SK-N-MC (cell line): ENCODE data around the gene ICE2.

Experiments used
- DNase-seq: peaks from one replicate; pipeline ENCODE4 v3.0.0-alpha.2; 2011; ENCODE audit warnings: low read depth, low spot score
- H3K27ac ChIP-seq: fragments of 200-600 bp; sonication (generic); 2 replicates; pipeline ENCODE4 v1.5.1; 2016; ENCODE audit warnings: mixed run types
- H3K36me3 ChIP-seq: fragments of 200-600 bp; sonication (generic); 2 replicates; pipeline ENCODE4 v1.6.1; 2017; ENCODE audit warnings: antibody characterized with exemption, low read length, mixed read lengths; ENCODE audit not compliant: insufficient read depth
- H3K4me3 ChIP-seq: fragments of 200-600 bp; sonication (generic); 2 replicates; pipeline ENCODE4 v1.5.1; 2016
- H3K9ac ChIP-seq: fragments of 200-600 bp; sonication (generic); 2 replicates; pipeline ENCODE4 v1.8.0; 2017; ENCODE audit warnings: mixed run types, mixed read lengths; ENCODE audit not compliant: insufficient read length
- H3K9me3 ChIP-seq: fragments of 200-600 bp; sonication (generic); 2 replicates; pipeline ENCODE4 v1.6.1; 2017; ENCODE audit warnings: low read depth, mild to moderate bottlenecking, antibody characterized with exemption, low read length, moderate library complexity, mixed read lengths
- EZH2 ChIP-seq: fragments of 200-600 bp; sonication (generic); IDR thresholded peaks from one replicate; pipeline ENCODE4 v1.6.1; 2017; ENCODE audit warnings: antibody characterized with exemption
- FOXP2 ChIP-seq: optimal IDR thresholded peaks from 2 replicates; pipeline ENCODE3; 2011; ENCODE audit warnings: mild to moderate bottlenecking, moderate library complexity; ENCODE audit not compliant: insufficient read depth; ENCODE audit errors: extremely low read length, control extremely low read depth
- POLR2AphosphoS5 ChIP-seq: IDR thresholded peaks from 2 replicates; pipeline ENCODE4 v1.6.1; 2012; ENCODE audit warnings: mild to moderate bottlenecking, low read depth, low read length, borderline replicate concordance

Gene ICE2

DNA sequence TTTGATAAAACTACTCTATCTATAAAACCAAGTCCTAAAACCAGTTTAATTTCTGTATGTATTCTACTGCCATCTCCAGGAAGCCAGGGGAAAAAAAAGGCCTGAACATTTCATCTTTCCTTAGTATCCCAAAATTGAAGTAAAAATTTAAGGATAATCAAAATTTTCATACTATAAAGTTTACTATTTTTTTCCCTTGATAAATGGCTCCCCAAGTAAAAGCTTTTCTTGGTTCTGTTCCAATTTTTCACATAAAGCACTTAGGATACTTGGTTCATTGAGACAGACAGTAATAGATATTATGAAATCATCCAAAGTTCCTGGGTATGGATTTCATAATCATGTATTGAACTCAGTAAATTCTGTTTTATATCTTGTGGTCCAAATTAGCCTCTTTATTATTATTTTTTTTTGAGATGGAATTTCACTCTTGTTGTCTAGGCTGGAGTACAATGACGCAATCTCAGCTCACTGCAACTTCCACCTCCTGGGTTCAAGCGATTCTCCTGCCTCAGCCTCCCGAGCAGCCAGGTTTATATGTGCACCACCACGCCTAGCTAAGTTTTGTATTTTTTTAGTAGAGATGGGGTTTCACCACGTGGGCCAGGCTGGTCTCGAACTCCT is 34.5 kb downstream of the ICE2 start:
- H3K9ac ChIP-seq, result no peak overlapping the region
- no peaks in the 10 kb centered on the region for H3K9me3 ChIP-seq
- H3K27ac ChIP-seq, result no peak overlapping the region; the same call in 1 of the 2 replicates
- peaks cover 36% of the 10 kb centered on the region for H3K36me3 ChIP-seq
- TF ChIP-seq EZH2 (no peak), POLR2AphosphoS5 (no peak), FOXP2 (no peak)
- H3K4me3 ChIP-seq, result no peak overlapping the region
- DNase-seq, result peak; percentile 30

DNA sequence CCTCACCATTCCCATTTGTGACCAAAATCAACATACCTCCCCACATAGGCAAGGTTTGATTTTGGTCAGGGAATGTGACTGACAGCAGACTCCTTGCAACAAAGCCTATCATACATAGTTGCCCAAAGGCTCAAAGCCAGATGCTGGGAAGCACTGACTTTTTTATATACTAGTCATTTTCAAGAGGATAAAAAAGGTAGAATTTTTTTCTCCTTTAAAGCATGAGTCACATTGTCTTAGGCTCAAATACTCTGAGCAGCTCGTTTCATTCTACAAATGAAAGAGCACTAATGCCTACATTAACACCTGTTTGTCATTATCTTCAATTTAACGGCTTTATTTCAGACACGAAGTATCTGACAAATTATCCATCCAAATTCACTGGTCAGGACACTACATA is 36.2 kb downstream of the ICE2 start:
- TF ChIP-seq POLR2AphosphoS5 (no peak), FOXP2 (no peak), EZH2 (no peak)
- Histone ChIP-seq H3K9me3 (no peaks in the 10 kb centered on the region), H3K9ac (no peak overlapping the region), H3K4me3 (no peak overlapping the region), H3K36me3 (peaks cover 29% of the 10 kb centered on the region), H3K27ac (no peak overlapping the region)
- no peak for DNase-seq

DNA sequence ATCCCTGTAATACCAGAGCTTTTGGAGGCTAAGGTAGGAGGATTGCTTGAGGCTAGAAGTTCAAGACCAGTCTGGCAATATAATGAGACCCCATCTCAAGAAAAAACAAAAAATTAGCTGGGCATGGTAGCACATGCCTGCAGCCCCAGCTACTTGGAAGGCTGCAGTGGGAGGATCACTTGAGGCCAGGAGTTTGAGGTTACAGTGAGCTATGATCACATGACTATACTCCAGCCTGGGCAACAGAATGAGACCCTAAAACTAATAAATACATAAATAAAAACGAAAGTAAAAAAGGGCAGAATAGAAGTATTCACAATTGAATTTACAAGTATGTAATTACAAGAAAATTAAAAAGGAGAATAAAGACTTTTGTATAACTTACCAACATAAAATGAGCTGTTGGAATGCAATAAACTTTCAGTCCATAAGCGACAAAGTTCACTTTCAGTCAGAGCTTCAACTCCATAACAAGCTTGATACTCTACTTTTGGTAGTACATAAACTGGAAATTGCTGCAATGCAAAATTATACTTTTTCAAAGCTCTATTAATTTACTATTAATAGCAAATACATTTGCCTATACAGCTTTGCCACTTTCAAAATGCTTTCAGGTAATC is 36.8 kb downstream of the ICE2 start:
- H3K9me3 ChIP-seq, result no peaks in the 10 kb centered on the region
- H3K9ac ChIP-seq, result no peak overlapping the region
- no peak for DNase-seq
- no peak overlapping the region for H3K27ac ChIP-seq
- peaks cover 28% of the 10 kb centered on the region for H3K36me3 ChIP-seq
- H3K4me3 ChIP-seq, result no peak overlapping the region
- TF ChIP-seq EZH2 (no peak), POLR2AphosphoS5 (no peak), FOXP2 (no peak)

DNA sequence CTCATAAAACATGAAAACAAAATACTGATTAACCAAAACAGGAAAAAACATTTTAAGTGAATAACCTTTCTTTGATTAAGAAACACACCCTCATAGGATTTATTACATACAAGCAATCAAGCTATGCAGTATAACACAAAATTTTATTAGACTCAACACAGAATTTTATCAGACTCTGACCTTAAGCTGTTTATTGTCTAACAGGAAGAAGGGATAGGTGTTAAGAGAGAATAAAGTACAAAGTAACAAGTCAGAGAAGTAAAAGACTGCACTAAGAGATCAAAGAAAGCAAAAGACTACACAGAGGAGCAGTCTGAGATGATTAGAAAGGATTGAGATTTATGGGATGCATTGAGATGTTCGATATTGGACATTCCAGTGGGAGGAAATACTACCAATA is 37.6 kb downstream of the ICE2 start:
- Histone ChIP-seq H3K4me3 (no peak overlapping the region), H3K27ac (no peak overlapping the region), H3K9ac (no peak overlapping the region), H3K36me3 (peaks cover 28% of the 10 kb centered on the region), H3K9me3 (no peaks in the 10 kb centered on the region)
- TF ChIP-seq EZH2, result no peak
- no peak for TF ChIP-seq POLR2AphosphoS5
- no peak for TF ChIP-seq FOXP2
- no peak for DNase-seq

DNA sequence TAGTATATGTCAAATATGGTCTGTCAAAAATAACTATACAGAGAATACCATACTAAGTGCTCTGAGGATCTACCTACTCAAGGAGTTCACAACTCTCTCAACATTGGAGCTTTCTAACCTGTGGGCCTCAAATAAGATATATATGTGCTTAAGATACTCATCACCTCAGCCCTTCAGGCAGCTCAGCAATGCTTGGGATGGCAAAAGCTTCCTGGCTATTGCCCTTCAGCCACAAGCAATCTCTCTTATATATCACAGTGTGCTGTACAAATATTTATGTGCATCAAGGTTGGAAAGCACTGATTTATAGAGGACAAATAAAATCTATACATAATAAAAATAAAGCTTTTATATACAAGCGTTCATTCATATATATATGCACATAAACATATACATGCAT is 40.3 kb downstream of the ICE2 start:
- DNase-seq, result no peak
- H3K9me3 ChIP-seq, result no peaks in the 10 kb centered on the region
- H3K27ac ChIP-seq, result no peak overlapping the region
- no peak overlapping the region for H3K9ac ChIP-seq
- TF ChIP-seq POLR2AphosphoS5, result no peak
- TF ChIP-seq EZH2, result no peak
- TF ChIP-seq FOXP2, result no peak
- H3K4me3 ChIP-seq, result no peak overlapping the region
- peaks cover 39% of the 10 kb centered on the region for H3K36me3 ChIP-seq

DNA sequence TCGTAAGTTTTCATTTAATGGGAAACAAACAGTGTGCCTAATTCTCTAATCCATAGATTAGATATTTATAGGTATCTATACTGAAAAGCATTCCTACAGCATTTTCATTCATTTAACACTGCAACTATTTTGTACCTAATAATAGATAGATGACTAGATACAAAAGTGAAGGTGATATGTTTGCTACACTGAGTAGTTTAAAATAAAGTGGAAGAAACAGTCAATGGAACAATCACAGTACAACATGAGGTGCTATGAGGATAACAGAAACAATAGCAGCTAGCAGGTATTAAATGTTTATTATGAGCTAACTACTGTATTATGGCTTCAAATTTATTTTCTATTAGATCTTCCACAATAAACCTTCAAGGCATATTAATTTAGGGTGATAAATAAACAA is 50.0 kb downstream of the ICE2 start:
- Histone ChIP-seq H3K36me3 (peaks cover 28% of the 10 kb centered on the region), H3K9ac (no peak overlapping the region)
- TF ChIP-seq POLR2AphosphoS5 (no peak), FOXP2 (no peak)

DNA sequence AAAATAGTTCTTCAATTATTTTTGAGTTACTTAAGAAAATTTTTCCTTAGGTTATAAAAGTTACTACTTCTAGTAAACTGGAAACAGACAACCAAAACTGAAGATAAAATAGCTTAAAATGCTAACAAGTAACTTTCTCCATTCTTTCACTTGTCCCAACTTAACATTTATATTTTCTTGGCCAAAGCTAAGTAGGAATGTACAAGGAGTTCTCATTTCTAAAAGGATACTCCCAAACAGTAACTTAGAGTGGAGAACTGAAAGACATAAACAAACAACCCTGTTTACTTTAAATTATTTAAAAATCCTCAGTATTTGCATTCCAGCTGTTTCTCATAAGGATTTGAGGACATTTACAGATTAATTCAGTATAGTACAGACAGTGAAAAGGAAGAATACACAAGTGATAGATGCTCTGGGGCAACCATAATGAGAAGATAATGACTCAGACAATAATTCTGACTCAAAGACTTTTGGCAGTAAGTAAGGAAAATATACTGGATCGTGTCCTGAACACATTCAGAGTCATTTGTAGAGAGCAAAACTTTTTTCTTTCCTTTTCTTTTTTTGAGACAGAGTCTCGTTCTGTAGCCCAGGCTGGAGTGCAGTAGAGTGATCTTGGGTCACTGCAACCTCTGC is 52.0 kb downstream of the ICE2 start:
- H3K36me3 ChIP-seq, result peaks cover 39% of the 10 kb centered on the region
- no peaks in the 10 kb centered on the region for H3K9me3 ChIP-seq
- H3K27ac ChIP-seq, result peak overlapping the region; percentile 61; the same call in 1 of the 2 replicates
- no peak for DNase-seq
- no peak for TF ChIP-seq FOXP2
- no peak for TF ChIP-seq POLR2AphosphoS5
- TF ChIP-seq EZH2, result no peak
- H3K4me3 ChIP-seq, result no peak overlapping the region
- no peak overlapping the region for H3K9ac ChIP-seq

More for the DNA sequence above, 50.0 kb downstream of the ICE2 start:
- Histone ChIP-seq H3K27ac (no peak overlapping the region), H3K4me3 (no peak overlapping the region), H3K9me3 (no peaks in the 10 kb centered on the region)
- DNase-seq, result no peak

DNA sequence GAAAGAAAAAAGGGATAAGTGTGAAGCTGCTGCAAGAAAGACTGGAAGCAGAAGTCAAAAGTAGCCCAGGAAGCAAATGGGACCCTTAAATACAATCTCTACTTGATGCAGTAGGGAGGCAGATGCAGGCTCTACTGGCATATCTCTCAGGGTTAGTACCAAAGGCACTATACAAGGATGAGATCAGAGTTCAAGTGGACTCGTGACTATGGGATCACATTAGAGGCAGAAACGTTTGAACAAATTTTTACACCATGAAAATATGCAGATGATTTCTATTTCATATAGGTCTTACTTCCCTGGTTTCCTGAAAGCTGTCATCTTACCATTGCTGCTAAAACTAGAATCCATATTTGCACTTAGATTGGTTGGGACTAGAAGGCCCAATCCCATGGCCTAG is 53.5 kb downstream of the ICE2 start:
- no peak for DNase-seq
- Histone ChIP-seq H3K36me3 (peaks cover 35% of the 10 kb centered on the region), H3K9me3 (no peaks in the 10 kb centered on the region), H3K9ac (no peak overlapping the region), H3K4me3 (no peak overlapping the region), H3K27ac (0 out of 2 replicates have a peak overlapping the region, but pooled peaks have one; percentile 39)
- TF ChIP-seq EZH2 (no peak), FOXP2 (no peak), POLR2AphosphoS5 (no peak)
